H1 (cell line): ENCODE data around the gene UBE3C. TPM values are rescaled to one million over a fixed set of nuclear protein-coding genes. Genes with fewer than 3 reads are reported as not detected.

Source experiments
- CBX8 ChIP-seq: fragments of 300-800, 300-1000 bp; sonication (generic); IDR thresholded peaks from 2 replicates; pipeline ENCODE4 v1.7.1; 2016; ENCODE audit warnings: low read depth, low read length, borderline replicate concordance
- SP4 ChIP-seq: IDR thresholded peaks from 2 replicates; pipeline ENCODE4 v1.6.1; 2012; ENCODE audit warnings: low read length, inconsistent platforms
- polyA plus RNA-seq, 7 experiments: library from polyadenylated mRNA; depleted of rRNA in 3 of 7; stranded (reverse) in 5 of 7; unstranded in 2 of 7; fragments of >200 nt in 5 of 7; fragments of 200-250 nt in 2 of 7; gene quantifications; 1 replicate in 5 of 7; 2 replicates in 1 of 7; 4 replicates in 1 of 7; pipeline versions ENCODE4 v1.2.1 to v1.2.3, GENCODE V29; 2011 to 2013; ENCODE audit warnings: missing spikeins in 2 of 7, mixed read lengths in 2 of 7
- total RNA-seq: library from RNA; stranded (reverse); fragmentation: NEBNext Ultra II Directional; extraction: Animal tissue kit (Norgen Biotek cat#: 25700); gene quantifications from 2 replicates; pipeline ENCODE4 v1.2.1, GENCODE V29; 2021

Gene UBE3C
- total and polyA plus RNA-seq, 2 of the 8 experiments (the other 6 are each of a cell fraction or from before 2014, with no cell fraction given): 32.0 to 54.1 TPM

DNA sequence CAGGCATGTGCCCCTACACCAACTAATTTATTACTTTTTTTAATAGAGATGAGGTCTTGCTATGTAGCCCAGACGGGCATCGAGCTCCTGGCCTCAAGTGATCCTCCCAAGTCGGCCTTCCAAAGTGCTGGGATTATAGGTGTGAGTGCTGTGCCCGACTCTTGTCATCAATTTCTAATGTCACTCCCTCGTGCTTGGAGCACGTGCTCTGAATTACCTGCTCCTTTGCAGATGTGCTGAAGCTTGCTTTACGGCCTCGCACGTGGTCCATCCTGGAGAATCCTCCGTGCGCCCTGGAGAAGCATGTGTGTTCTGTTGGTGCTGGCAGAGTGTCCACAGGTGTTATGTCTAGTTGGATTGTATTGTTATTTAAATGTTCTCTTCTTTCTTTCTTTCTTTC, 11.8 kb upstream of the UBE3C start (continued):
- no peak for TF ChIP-seq SP4
- TF ChIP-seq CBX8: no peak
